HepG2 (cell line): Measurements from ENCODE around the gene GPS1. TPM values are rescaled to one million over a fixed set of nuclear protein-coding genes. Genes with fewer than 3 reads are reported as not detected.
A peak's percentile ranks its signal among the peaks of the same experiment; 100 is the strongest.

Source experiments
- ATAC-seq: fragments of 200-7000 bp; cut with Tn5 transposase; 3 replicates; pipeline ENCODE4 v1.9.1; 2020; ENCODE audit warnings: mild to moderate bottlenecking, moderate library complexity
- BruUV-seq: library from RNA; stranded (reverse); fragments of 400-500 nt; replicated peaks from 2 replicates; lab custom pipeline; 2021; lab: Mats Ljungman, UMichigan
- CTCF ChIA-PET: fragments of 300-600 bp; formaldehyde crosslinking; extraction: SDS; loops from one replicate; lab custom pipeline; 2021; ENCODE audit warnings: low total read pairs, inconsistent platforms, low intra/inter-chr PET ratio; lab: Yijun Ruan, JAX
- POLR2A ChIA-PET: fragments of 350-600 bp; sonication (Branson Sonifier 250); formaldehyde crosslinking; loops from one replicate; lab custom pipeline; 2020; ENCODE audit warnings: antibody characterized with exemption, inconsistent platforms; lab: Yijun Ruan, JAX
- DNase-seq: peaks from one replicate; pipeline ENCODE4 v3.0.0-alpha.2; 2015; ENCODE audit warnings: low spot score
- FAIRE-seq: peaks from 3 replicates; lab custom pipeline; 2011; peaks lifted over from hg19 to GRCh38; lab: Jason Lieb, UNC
- H2AFZ ChIP-seq: one replicate; pipeline ENCODE4 v1.6.1; 2011; ENCODE audit warnings: low read length, inconsistent platforms
- H3K27ac ChIP-seq: fragments of 300-600 bp; 3 replicates; pipeline ENCODE4 v1.8.0; 2011; ENCODE audit warnings: mixed run types, mild to moderate bottlenecking, mixed read lengths, low read length, inconsistent platforms; ENCODE audit not compliant: insufficient read depth; ENCODE audit errors: extremely low read length
- H3K27me3 ChIP-seq, 2 experiments: fragments of 200-600 bp in 1 of 2; 2 replicates in 1 of 2; 3 replicates in 1 of 2; pipeline versions ENCODE4 v1.6.0 to v1.8.0; 2011; ENCODE audit warnings: low read length in 2 of 2, mild to moderate bottlenecking in 2 of 2, moderate library complexity in 2 of 2, inconsistent platforms in 1 of 2; ENCODE audit not compliant: insufficient read depth in 2 of 2, control insufficient read depth in 1 of 2
- H3K36me3 ChIP-seq, 2 experiments: fragments of 200-600 bp in 1 of 2; replicated peaks in 1 of 2; 2 replicates in 1 of 2; 3 replicates in 1 of 2; pipeline versions ENCODE4 v1.5.1 to v1.8.0; 2011; ENCODE audit warnings: low read length in 2 of 2, inconsistent platforms in 1 of 2; ENCODE audit not compliant: insufficient read depth in 2 of 2, control insufficient read depth in 1 of 2
- H3K4me1 ChIP-seq: 2 replicates; pipeline ENCODE4 v1.5.1; 2012; ENCODE audit warnings: low read length, inconsistent platforms; ENCODE audit not compliant: insufficient read depth
- H3K4me2 ChIP-seq: 2 replicates; pipeline ENCODE4 v1.6.0; 2011; ENCODE audit warnings: low read depth, low read length, inconsistent platforms
- H3K4me3 ChIP-seq, 3 experiments: fragments of 200-600 bp in 1 of 3; sonication (generic), shearing (Covaris generic) in 1 of 3; replicated peaks in 1 of 3; 2 replicates each; pipeline ENCODE4 v1.5.1; 2011 to 2016; ENCODE audit warnings: low read length in 3 of 3, inconsistent platforms in 2 of 3, low read depth in 2 of 3, mild to moderate bottlenecking in 2 of 3, control low read depth in 1 of 3, mixed read lengths in 1 of 3; ENCODE audit not compliant: insufficient read depth in 1 of 3
- H3K79me2 ChIP-seq: one replicate; pipeline ENCODE4 v1.6.1; 2011; ENCODE audit warnings: low read length, inconsistent platforms; ENCODE audit not compliant: insufficient read depth
- H3K9ac ChIP-seq: 2 replicates; pipeline ENCODE4 v1.6.0; 2011; ENCODE audit warnings: mild to moderate bottlenecking, low read depth, low read length, inconsistent platforms; ENCODE audit not compliant: insufficient read depth
- H3K9me3 ChIP-seq: 2 replicates; pipeline ENCODE4 v1.5.1; 2012; ENCODE audit warnings: mild to moderate bottlenecking, low read length
- H4K20me1 ChIP-seq: 2 replicates; pipeline ENCODE4 v1.6.0; 2011; ENCODE audit warnings: inconsistent platforms, mild to moderate bottlenecking, low read length, moderate library complexity; ENCODE audit not compliant: insufficient read depth
- FOSL1 ChIP-seq: sonication (generic); formaldehyde crosslinking; IDR thresholded peaks from 2 replicates; pipeline ENCODE4 v1.9.0; 2021; ENCODE audit warnings: missing genetic modification reagents, borderline replicate concordance
- ZNF30 ChIP-seq: sonication (generic); formaldehyde crosslinking; IDR thresholded peaks from 2 replicates; pipeline ENCODE4 v1.5.0; 2020; ENCODE audit warnings: mild to moderate bottlenecking, missing genetic modification reagents
- ZNF383 ChIP-seq: sonication (generic); formaldehyde crosslinking; IDR thresholded peaks from 2 replicates; pipeline ENCODE4 v1.4.0; 2020; ENCODE audit warnings: missing genetic modification reagents, mild to moderate bottlenecking, borderline replicate concordance
- ZNF709 ChIP-seq: sonication (generic); formaldehyde crosslinking; IDR thresholded peaks from 2 replicates; pipeline ENCODE4 v1.5.0; 2020; ENCODE audit warnings: mild to moderate bottlenecking, missing genetic modification reagents
- WGBS: methylation state at CpG from one replicate; pipeline ENCODE4 v1.1.6; 2017; ENCODE audit warnings: low lambda C conversion rate; 5-methylcytosine and 5-hydroxymethylcytosine counted together
- in situ Hi-C: cut with HindIII; loops from 2 replicates; pipeline ENCODE4 v1.10.0; 2017; ENCODE audit warnings: low pct_unique_long_range_greater_than_20kb; ENCODE audit not compliant: extremely low pct_ligation_motif_present
- intact Hi-C: fragments of 100-400 bp; cut with micrococcal nuclease; formaldehyde crosslinking; loops from one replicate; pipeline ENCODE4 v1.10.0; 2022; ENCODE audit not compliant: unreplicated experiment
- polyA plus RNA-seq, 8 experiments: library from polyadenylated mRNA; depleted of rRNA in 3 of 8; stranded (reverse) in 7 of 8; unstranded in 1 of 8; fragments of >200 nt; fragmentation: Illumina TruSeq in 4 of 8; extraction: Trizol in 4 of 8; gene quantifications; 2 replicates each; pipeline versions ENCODE4 v1.2.1 to v1.2.3, GENCODE V29; 2011 to 2016; ENCODE audit warnings: low read depth in 4 of 8, missing spikeins in 1 of 8, mixed read lengths in 1 of 8; ENCODE audit not compliant: insufficient read depth in 1 of 8
- total RNA-seq, 5 experiments: library from RNA; depleted of rRNA; stranded (reverse); fragments of >200 nt; fragmentation: Illumina TruSeq; extraction: Trizol; gene quantifications; 2 replicates each; pipeline ENCODE4 v1.2.3, GENCODE V29; 2016; ENCODE audit warnings: low read depth in 1 of 5
- TF ChIP-seq, protein P1 (sequence below): sonication (generic); formaldehyde crosslinking; IDR thresholded peaks from 2 replicates; pipeline ENCODE4 v1.8.0; 2022; ENCODE audit warnings: missing genetic modification reagents, mild to moderate bottlenecking, borderline replicate concordance
- TF ChIP-seq, protein P2 (sequence below): sonication (generic); formaldehyde crosslinking; IDR thresholded peaks from 2 replicates; pipeline ENCODE4 v1.8.1; 2023; ENCODE audit warnings: mild to moderate bottlenecking, moderate library complexity, missing genetic modification reagents
- TF ChIP-seq, protein P3 (sequence below): sonication (generic); formaldehyde crosslinking; IDR thresholded peaks from 2 replicates; pipeline ENCODE4 v1.5.1; 2020; ENCODE audit warnings: missing genetic modification reagents, mild to moderate bottlenecking, borderline replicate concordance
- TF ChIP-seq, protein P4 (sequence below): sonication (generic); formaldehyde crosslinking; IDR thresholded peaks from 2 replicates; pipeline ENCODE4 v1.5.0; 2020; ENCODE audit warnings: mild to moderate bottlenecking, missing genetic modification reagents
- TF ChIP-seq, protein P5 (sequence below): IDR thresholded peaks from 2 replicates; pipeline ENCODE4 v1.6.1; 2018; ENCODE audit warnings: missing genetic modification reagents, mild to moderate bottlenecking, missing compliant biosample characterization
- TF ChIP-seq, protein P6 (sequence below): sonication (generic); formaldehyde crosslinking; IDR thresholded peaks from 2 replicates; pipeline ENCODE4 v1.4.0; 2020; ENCODE audit warnings: missing genetic modification reagents, borderline replicate concordance

The GPS1 gene
- total and polyA plus RNA-seq, 2 of the 13 experiments (the other 11 are each of a cell fraction or from before 2014, with no cell fraction given) = 124 to 128 TPM

DNA sequence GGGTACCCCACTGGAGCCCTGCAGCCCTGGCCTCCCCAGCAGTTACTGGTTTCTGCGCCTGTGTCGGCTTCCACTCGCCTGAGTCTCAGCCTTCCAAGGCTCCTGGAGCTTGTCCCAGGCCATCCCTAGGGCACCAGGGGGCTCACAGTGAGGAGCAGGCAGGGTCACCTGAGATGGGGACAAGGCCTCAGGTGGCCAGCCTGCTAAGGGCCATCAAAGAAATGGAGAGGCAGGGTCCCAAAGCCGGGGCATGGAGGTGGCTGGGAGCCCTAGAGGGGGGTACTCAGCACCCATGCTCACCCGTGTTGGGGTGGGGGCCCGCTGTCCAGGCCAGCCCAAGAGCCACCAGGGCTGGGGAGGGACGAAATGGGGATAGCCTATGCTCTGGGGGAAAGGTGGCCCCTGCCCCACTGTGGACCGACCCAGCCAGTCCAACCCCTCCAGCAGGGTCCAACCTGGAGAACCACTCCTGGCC, 45.0 kb downstream of the GPS1 start (continued):
- TF ChIP-seq, protein P1, sequence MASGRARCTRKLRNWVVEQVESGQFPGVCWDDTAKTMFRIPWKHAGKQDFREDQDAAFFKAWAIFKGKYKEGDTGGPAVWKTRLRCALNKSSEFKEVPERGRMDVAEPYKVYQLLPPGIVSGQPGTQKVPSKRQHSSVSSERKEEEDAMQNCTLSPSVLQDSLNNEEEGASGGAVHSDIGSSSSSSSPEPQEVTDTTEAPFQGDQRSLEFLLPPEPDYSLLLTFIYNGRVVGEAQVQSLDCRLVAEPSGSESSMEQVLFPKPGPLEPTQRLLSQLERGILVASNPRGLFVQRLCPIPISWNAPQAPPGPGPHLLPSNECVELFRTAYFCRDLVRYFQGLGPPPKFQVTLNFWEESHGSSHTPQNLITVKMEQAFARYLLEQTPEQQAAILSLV (CRISPR knock-in tag) = no peak
- TF ChIP-seq ZNF383 (0 out of 2 replicates have a peak, but pooled peaks have one; percentile 52), ZNF709 (peak; percentile 13; the same call in 1 of the 2 replicates)
- TF ChIP-seq, all 625 proteins: peak for 42

DNA sequence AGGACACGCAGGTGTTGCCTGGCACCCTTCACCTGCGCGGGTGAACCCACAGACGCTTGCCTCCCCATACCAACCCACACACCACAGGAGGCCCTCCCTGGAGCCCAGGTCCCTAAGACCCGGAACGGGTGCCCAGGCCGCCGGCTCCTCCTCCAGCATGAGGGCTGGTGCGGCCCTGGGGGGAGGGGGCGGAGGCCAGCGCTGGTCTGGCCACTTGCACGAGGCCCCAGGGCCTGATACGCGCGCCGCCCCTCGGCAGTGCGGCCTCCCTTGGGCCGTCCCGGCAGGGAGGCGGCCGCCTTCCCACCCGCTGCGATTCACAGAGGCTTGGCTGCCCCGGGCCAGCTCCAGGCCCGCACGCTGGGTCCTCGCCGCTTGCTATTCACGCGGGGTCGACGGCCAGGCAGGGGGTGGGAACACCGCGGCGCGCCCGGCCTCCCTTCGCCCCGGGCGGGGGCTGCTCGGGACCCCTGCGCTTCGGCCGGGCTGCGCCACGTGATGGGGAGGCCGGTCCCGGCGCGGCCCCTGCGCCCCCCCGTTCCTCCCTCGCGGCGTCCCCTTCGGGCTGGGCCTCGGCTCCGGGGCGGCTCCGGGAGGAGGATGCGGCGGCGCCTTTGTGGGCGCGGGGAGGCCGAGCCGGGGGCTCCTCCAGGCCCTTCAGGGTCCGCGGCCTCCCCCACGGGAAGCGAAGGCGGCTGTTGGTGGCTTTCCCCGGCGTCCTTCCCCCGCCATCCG, 45.7 kb downstream of the GPS1 start:
- ChIA-PET POLR2A (interaction anchor here (0.9 to 3.2 kb wide), 11 partner anchors 9 to 362 kb away, joined by 3 to 32 read pairs (median 5); partner anchors contain the start of genes CENPX, DCXR, LRRC45 and MCRIP1), CTCF (no interaction called here)
- intact Hi-C loops (loop anchor here (5.0 to 10.0 kb wide), 2 partner anchors 45 to 123 kb away; partner anchors contain the start of genes ASPSCR1, GPS1 and RFNG), in situ Hi-C loops (no loop called here)
- TSS peak; percentile 53 for BruUV-seq
- peak overlapping the region; percentile 98 for H3K4me2 ChIP-seq
- no peaks in the 10 kb centered on the region; a peak in 1 of 5 replicates for H3K27me3 ChIP-seq
- H3K79me2 ChIP-seq = peaks cover 54% of the 10 kb centered on the region
- H3K4me3 ChIP-seq = peak overlapping the region; percentile 72 to 96 (median 86)
- peaks cover 25 to 36% of the 10 kb centered on the region in 2 experiments for H3K36me3 ChIP-seq
- FAIRE-seq (no peak), DNase-seq (no peak), ATAC-seq (peak; percentile 6)
- H2AFZ ChIP-seq = no peak overlapping the region
- peak overlapping the region; percentile 98 for H3K9ac ChIP-seq
- H3K4me1 ChIP-seq = peaks cover 72% of the 10 kb centered on the region
- peaks cover 40% of the 10 kb centered on the region for H4K20me1 ChIP-seq
- no peaks in the 10 kb centered on the region for H3K9me3 ChIP-seq
- peak overlapping the region; percentile 89 for H3K27ac ChIP-seq
- 1% methylated on average over 20 of the region's 77 CpGs for WGBS
- TF ChIP-seq, protein P2, sequence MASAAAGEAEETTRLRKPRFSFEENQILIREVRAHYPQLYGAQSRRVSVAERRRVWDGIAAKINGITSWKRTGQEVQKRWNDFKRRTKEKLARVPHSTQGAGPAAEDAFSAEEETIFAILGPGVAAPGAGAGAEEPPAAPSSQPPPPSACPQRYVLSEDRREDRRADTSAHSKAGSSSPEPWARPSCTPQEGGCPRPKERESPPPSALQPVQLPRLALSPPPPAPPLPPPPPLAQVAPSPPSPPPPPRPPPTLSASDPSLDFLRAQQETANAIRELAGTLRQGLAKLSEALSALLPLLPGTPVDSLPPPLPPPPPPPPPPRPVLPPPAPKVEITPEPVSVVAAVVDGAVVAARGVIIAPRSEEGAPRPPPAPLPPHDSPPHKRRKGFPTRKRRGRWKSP (CRISPR knock-in tag) = 0 out of 2 replicates have a peak, but pooled peaks have one; percentile 58
- TF ChIP-seq FOSL1 (CRISPR knock-in tag) = peak; percentile 53; the same call in 1 of the 2 replicates
- TF ChIP-seq, protein P3, sequence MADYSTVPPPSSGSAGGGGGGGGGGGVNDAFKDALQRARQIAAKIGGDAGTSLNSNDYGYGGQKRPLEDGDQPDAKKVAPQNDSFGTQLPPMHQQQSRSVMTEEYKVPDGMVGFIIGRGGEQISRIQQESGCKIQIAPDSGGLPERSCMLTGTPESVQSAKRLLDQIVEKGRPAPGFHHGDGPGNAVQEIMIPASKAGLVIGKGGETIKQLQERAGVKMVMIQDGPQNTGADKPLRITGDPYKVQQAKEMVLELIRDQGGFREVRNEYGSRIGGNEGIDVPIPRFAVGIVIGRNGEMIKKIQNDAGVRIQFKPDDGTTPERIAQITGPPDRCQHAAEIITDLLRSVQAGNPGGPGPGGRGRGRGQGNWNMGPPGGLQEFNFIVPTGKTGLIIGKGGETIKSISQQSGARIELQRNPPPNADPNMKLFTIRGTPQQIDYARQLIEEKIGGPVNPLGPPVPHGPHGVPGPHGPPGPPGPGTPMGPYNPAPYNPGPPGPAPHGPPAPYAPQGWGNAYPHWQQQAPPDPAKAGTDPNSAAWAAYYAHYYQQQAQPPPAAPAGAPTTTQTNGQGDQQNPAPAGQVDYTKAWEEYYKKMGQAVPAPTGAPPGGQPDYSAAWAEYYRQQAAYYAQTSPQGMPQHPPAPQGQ (CRISPR knock-in tag) = no peak
- TF ChIP-seq ZNF30 (CRISPR knock-in tag) = no peak
- TF ChIP-seq, protein P4, sequence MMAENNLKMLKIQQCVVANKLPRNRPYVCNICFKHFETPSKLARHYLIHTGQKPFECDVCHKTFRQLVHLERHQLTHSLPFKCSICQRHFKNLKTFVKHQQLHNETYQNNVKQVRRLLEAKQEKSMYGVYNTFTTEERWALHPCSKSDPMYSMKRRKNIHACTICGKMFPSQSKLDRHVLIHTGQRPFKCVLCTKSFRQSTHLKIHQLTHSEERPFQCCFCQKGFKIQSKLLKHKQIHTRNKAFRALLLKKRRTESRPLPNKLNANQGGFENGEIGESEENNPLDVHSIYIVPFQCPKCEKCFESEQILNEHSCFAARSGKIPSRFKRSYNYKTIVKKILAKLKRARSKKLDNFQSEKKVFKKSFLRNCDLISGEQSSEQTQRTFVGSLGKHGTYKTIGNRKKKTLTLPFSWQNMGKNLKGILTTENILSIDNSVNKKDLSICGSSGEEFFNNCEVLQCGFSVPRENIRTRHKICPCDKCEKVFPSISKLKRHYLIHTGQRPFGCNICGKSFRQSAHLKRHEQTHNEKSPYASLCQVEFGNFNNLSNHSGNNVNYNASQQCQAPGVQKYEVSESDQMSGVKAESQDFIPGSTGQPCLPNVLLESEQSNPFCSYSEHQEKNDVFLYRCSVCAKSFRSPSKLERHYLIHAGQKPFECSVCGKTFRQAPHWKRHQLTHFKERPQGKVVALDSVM (CRISPR knock-in tag) = peak; percentile 62; the same call in 1 of the 2 replicates
- TF ChIP-seq, protein P5, sequence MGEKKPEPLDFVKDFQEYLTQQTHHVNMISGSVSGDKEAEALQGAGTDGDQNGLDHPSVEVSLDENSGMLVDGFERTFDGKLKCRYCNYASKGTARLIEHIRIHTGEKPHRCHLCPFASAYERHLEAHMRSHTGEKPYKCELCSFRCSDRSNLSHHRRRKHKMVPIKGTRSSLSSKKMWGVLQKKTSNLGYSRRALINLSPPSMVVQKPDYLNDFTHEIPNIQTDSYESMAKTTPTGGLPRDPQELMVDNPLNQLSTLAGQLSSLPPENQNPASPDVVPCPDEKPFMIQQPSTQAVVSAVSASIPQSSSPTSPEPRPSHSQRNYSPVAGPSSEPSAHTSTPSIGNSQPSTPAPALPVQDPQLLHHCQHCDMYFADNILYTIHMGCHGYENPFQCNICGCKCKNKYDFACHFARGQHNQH (CRISPR knock-in tag) = no peak
- TF ChIP-seq, protein P6, sequence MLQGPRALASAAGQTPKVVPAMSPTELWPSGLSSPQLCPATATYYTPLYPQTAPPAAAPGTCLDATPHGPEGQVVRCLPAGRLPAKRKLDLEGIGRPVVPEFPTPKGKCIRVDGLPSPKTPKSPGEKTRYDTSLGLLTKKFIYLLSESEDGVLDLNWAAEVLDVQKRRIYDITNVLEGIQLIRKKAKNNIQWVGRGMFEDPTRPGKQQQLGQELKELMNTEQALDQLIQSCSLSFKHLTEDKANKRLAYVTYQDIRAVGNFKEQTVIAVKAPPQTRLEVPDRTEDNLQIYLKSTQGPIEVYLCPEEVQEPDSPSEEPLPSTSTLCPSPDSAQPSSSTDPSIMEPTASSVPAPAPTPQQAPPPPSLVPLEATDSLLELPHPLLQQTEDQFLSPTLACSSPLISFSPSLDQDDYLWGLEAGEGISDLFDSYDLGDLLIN (CRISPR knock-in tag) = no peak
